HCT116 (cell line): Measurements from ENCODE around the gene C1orf141. TPM values are rescaled to one million over a fixed set of nuclear protein-coding genes. Genes with fewer than 3 reads are reported as not detected.

Source experiments
- ATAC-seq: fragments of 200-7000 bp; cut with Tn5 transposase; 2 replicates; pipeline ENCODE4 v1.9.1; 2020; ENCODE audit warnings: mild to moderate bottlenecking, moderate library complexity
- BruUV-seq: library from RNA; stranded (reverse); fragments of 400-500 nt; replicated peaks from 2 replicates; lab custom pipeline; 2021; lab: Mats Ljungman, UMichigan
- CTCF ChIA-PET: fragments of 300-600 bp; sonication (Branson Sonifier 250); formaldehyde crosslinking; loops from one replicate; lab custom pipeline; 2021; ENCODE audit warnings: antibody characterized with exemption; lab: Charles Lee
- POLR2A ChIA-PET: fragments of 300-600, 350-600 bp; sonication (Branson Sonifier 250); formaldehyde crosslinking; loops from one replicate; lab custom pipeline; 2021; ENCODE audit warnings: antibody characterized with exemption; lab: Charles Lee
- RAD21 ChIA-PET, 2 experiments: fragments of 300-600 bp; sonication (Branson Sonifier 250); formaldehyde crosslinking; loops; one replicate each; lab custom pipeline; 2023; ENCODE audit warnings: low total read pairs in 2 of 2; ENCODE audit not compliant: uncharacterized antibody in 2 of 2, unreplicated experiment in 2 of 2, low non-redundant PET in 1 of 2; lab: Charles Lee
- DNase-seq: peaks from one replicate; pipeline ENCODE4 v3.0.0-alpha.2; 2010; ENCODE audit warnings: low read depth, low spot score
- H2AFZ ChIP-seq: fragments of 200-600 bp; shearing (Covaris generic), sonication (generic); 2 replicates; pipeline ENCODE4 v1.6.1; 2017; ENCODE audit warnings: low read depth, mixed run types, mixed read lengths, antibody characterized with exemption, low read length; ENCODE audit not compliant: poor library complexity, severe bottlenecking
- H3K27ac ChIP-seq: 2 replicates; pipeline ENCODE4 v1.5.1; 2012; ENCODE audit warnings: low read depth, low read length
- H3K27me3 ChIP-seq: fragments of 200-600 bp; sonication (generic); 2 replicates; pipeline ENCODE4 v1.6.1; 2016; ENCODE audit warnings: mixed run types, low read length, mixed read lengths; ENCODE audit not compliant: insufficient read depth
- H3K36me3 ChIP-seq, 2 experiments: fragments of 200-500 bp in 1 of 2; fragments of 200-600 bp in 1 of 2; sonication (Bioruptor generic) in 1 of 2; sonication (generic) in 1 of 2; 2 replicates each; pipeline versions ENCODE4 v1.5.1 to v1.6.1; 2014 to 2016; ENCODE audit warnings: low read length in 2 of 2, inconsistent platforms in 1 of 2, mixed read lengths in 1 of 2, mixed run types in 1 of 2; ENCODE audit not compliant: insufficient read depth in 2 of 2, control insufficient read depth in 1 of 2
- H3K4me1 ChIP-seq, 2 experiments: fragments of 200-600 bp in 1 of 2; sonication (generic) in 1 of 2; 2 replicates each; pipeline versions ENCODE4 v1.5.1 to v1.6.1; 2012 to 2017; ENCODE audit warnings: low read length in 2 of 2, inconsistent platforms in 1 of 2, mild to moderate bottlenecking in 1 of 2, mixed read lengths in 1 of 2, mixed run types in 1 of 2, moderate library complexity in 1 of 2; ENCODE audit not compliant: insufficient read depth in 2 of 2, control insufficient read depth in 1 of 2
- H3K4me2 ChIP-seq: fragments of 200-600 bp; sonication (generic); 2 replicates; pipeline ENCODE4 v1.6.1; 2017; ENCODE audit warnings: mixed run types, low read length, mixed read lengths
- H3K4me3 ChIP-seq, 2 experiments: fragments of 200-600 bp in 1 of 2; sonication (generic) in 1 of 2; replicated peaks in 1 of 2; 2 replicates each; pipeline ENCODE4 v1.5.1; 2011 to 2016; ENCODE audit warnings: low read length in 2 of 2, control low read depth in 1 of 2, low read depth in 1 of 2, mild to moderate bottlenecking in 1 of 2, mixed read lengths in 1 of 2, mixed run types in 1 of 2
- H3K79me2 ChIP-seq: fragments of 200-600 bp; sonication (generic); 2 replicates; pipeline ENCODE4 v1.6.1; 2017; ENCODE audit warnings: mild to moderate bottlenecking, mixed run types, low read length, moderate library complexity, mixed read lengths; ENCODE audit not compliant: insufficient read depth
- H3K9ac ChIP-seq: fragments of 200-600 bp; sonication (generic); 2 replicates; pipeline ENCODE4 v1.6.1; 2016; ENCODE audit warnings: low read length, mixed read lengths
- H3K9me2 ChIP-seq: fragments of 200-600 bp; sonication (generic), shearing (Covaris generic); 2 replicates; pipeline ENCODE4 v1.6.1; 2017; ENCODE audit warnings: mixed run types, mild to moderate bottlenecking, moderate library complexity; ENCODE audit not compliant: insufficient read depth
- H3K9me3 ChIP-seq, 2 experiments: fragments of 200-500 bp in 1 of 2; fragments of 200-600 bp in 1 of 2; sonication (Bioruptor generic) in 1 of 2; sonication (generic) in 1 of 2; 2 replicates each; pipeline ENCODE4 v1.6.1; 2014 to 2017; ENCODE audit warnings: low read length in 2 of 2, mixed read lengths in 2 of 2, inconsistent platforms in 1 of 2, low read depth in 1 of 2, mild to moderate bottlenecking in 1 of 2, mixed run types in 1 of 2, moderate library complexity in 1 of 2; ENCODE audit not compliant: control insufficient read depth in 1 of 2, insufficient read depth in 1 of 2
- H4K20me1 ChIP-seq: fragments of 200-600 bp; sonication (generic), shearing (Covaris generic); 2 replicates; pipeline ENCODE4 v1.6.1; 2017; ENCODE audit warnings: mixed run types, mild to moderate bottlenecking, moderate library complexity; ENCODE audit not compliant: insufficient read depth
- EGR1 ChIP-seq: IDR thresholded peaks from 2 replicates; pipeline ENCODE4 v1.6.1; 2012; ENCODE audit warnings: low read depth
- EZH2 ChIP-seq: fragments of 200-600 bp; sonication (generic); IDR thresholded peaks from 2 replicates; pipeline ENCODE4 v1.6.1; 2017; ENCODE audit warnings: antibody characterized with exemption, mixed run types
- EZH2phosphoT487 ChIP-seq: fragments of 200-600 bp; IDR thresholded peaks from 2 replicates; pipeline ENCODE4 v1.6.1; 2018; ENCODE audit warnings: antibody characterized with exemption, borderline replicate concordance
- FOSL1 ChIP-seq: IDR thresholded peaks from 2 replicates; pipeline ENCODE4 v1.6.1; 2012; ENCODE audit warnings: low read depth
- SP1 ChIP-seq: IDR thresholded peaks from 2 replicates; pipeline ENCODE4 v1.6.1; 2012; ENCODE audit warnings: low read depth
- TCF7L2 ChIP-seq: IDR thresholded peaks from 2 replicates; pipeline ENCODE4 v1.7.0; 2011; ENCODE audit warnings: borderline replicate concordance, inconsistent platforms; ENCODE audit not compliant: insufficient read depth, insufficient read length; ENCODE audit errors: extremely low read depth
- intact Hi-C: fragments of 100-400 bp; cut with micrococcal nuclease; formaldehyde crosslinking; loops from 2 replicates; pipeline ENCODE4 v1.10.0; 2022
- total RNA-seq: library from RNA; stranded (reverse); gene quantifications from one replicate; pipeline ENCODE4 v1.2.1, GENCODE V29; 2021; ENCODE audit not compliant: unreplicated experiment
- TF ChIP-seq, protein P1 (sequence below): IDR thresholded peaks from 2 replicates; pipeline ENCODE4 v1.6.1; 2012

Gene C1orf141
- total RNA-seq, 1 experiment from 2014 or later = not detected

DNA sequence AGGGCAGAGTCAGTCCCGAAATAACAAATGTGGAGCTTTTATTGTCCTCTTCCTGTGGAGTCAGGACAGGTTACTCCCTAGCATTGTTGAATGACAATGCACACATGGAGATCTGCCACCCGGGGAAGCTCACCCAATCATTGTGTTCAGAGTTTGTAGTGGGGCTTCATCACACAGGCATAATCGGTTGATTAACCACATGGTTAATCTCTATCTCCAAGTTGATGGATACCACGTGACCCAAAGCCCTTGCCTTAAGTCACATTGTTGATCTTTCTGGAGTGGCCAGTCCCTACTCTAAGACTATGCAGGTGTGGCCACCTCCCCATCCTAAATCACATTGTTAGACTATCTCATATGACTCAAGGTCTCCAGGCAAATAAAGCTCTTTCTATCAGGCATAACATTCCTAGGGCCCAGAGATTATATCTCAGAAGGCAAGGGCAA is 2.6 kb upstream of the C1orf141 start:
- Histone ChIP-seq H3K4me3 (no peak overlapping the region), H3K9me2 (no peaks in the 10 kb centered on the region), H3K4me1 (no peaks in the 10 kb centered on the region), H3K27me3 (no peaks in the 10 kb centered on the region), H3K36me3 (no peaks in the 10 kb centered on the region), H3K9me3 (no peaks in the 10 kb centered on the region), H3K9ac (no peak overlapping the region), H3K79me2 (no peaks in the 10 kb centered on the region), H3K27ac (no peak overlapping the region), H4K20me1 (no peaks in the 10 kb centered on the region; the same call in 1 of the 2 replicates), H2AFZ (no peak overlapping the region), H3K4me2 (no peak overlapping the region)
- TF ChIP-seq EGR1 (no peak), SP1 (no peak), TCF7L2 (no peak), EZH2phosphoT487 (no peak)
- RAD21 ChIA-PET = no interaction called here
- ATAC-seq (no peak), DNase-seq (no peak)
- intact Hi-C loops = no loop called here
- CTCF ChIA-PET = interaction anchor here (1.4 kb wide), 1 partner anchor 11 kb away, joined by 3 read pairs; no protein-coding TSS in a partner anchor
- POLR2A ChIA-PET = no interaction called here
- no TSS peak for BruUV-seq

DNA sequence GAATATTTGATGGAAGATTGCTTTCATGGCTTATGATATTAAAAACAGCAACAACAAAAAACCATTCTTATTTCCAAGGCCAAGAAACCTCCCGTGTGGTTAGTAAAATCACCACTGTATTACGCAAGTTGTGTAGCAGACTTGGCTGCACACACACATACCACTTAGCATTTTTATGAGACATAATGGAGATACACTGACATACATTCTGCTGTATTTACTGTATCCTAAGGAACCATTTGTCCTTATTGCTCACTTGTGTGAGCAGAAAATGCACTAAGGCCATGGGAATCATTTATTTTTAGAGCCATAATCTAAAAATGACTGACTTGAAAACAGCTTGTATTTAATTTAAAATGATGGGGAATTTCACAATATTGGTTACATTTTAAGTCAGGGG is 584 bp upstream of the C1orf141 start:
- no peak overlapping the region for H3K4me3 ChIP-seq
- H3K36me3 ChIP-seq = no peaks in the 10 kb centered on the region
- RAD21 ChIA-PET = no interaction called here
- H4K20me1 ChIP-seq = no peaks in the 10 kb centered on the region; the same call in 1 of the 2 replicates
- CTCF ChIA-PET = no interaction called here
- no peak for DNase-seq
- no peak overlapping the region for H3K9ac ChIP-seq
- TF ChIP-seq FOSL1 (no peak), TCF7L2 (no peak), EGR1 (no peak), EZH2 (no peak)
- TF ChIP-seq, protein P1, sequence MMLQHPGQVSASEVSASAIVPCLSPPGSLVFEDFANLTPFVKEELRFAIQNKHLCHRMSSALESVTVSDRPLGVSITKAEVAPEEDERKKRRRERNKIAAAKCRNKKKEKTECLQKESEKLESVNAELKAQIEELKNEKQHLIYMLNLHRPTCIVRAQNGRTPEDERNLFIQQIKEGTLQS = no peak
- no peak overlapping the region for H2AFZ ChIP-seq
- H3K27me3 ChIP-seq = no peaks in the 10 kb centered on the region
- POLR2A ChIA-PET = no interaction called here
- no peaks in the 10 kb centered on the region for H3K79me2 ChIP-seq
- ATAC-seq = no peak
- H3K4me1 ChIP-seq = no peaks in the 10 kb centered on the region
- intact Hi-C loops = no loop called here
- no TSS peak for BruUV-seq
- H3K9me2 ChIP-seq = no peaks in the 10 kb centered on the region
- no peaks in the 10 kb centered on the region for H3K9me3 ChIP-seq
- no peak overlapping the region for H3K27ac ChIP-seq
- H3K4me2 ChIP-seq = no peak overlapping the region
